LoVo (cell line): ENCODE data around the gene S100Z.
"Not testable (repeated sequence)": the region's sequence is repeated elsewhere in the genome, so short reads cannot be mapped to it uniquely, and the experiment has no call there.

Experiments
- DNase-seq: peaks from one replicate; pipeline ENCODE4 v3.0.0-alpha.2; 2016; ENCODE audit warnings: low spot score

Gene S100Z

GRCh38 chr5:76849419-76850291 lies at the start of gene S100Z:
TSS of gene S100Z (plus strand) at chr5:76850014. CDS start at chr5:76875360, 25,346 bp downstream.
- DNase-seq: peak; percentile 65

- no peak for DNase-seq
These were observed 49.2 kb upstream of the S100Z start for GRCh38 chr5:76800579-76800978.

GRCh38 chr5:76801159-76801802 lies 48.5 kb upstream of the S100Z start:
- no peak for DNase-seq

- DNase-seq: no peak
These were observed 48.0 kb upstream of the S100Z start for GRCh38 chr5:76801803-76802195.

- DNase-seq: no peak
These were observed 45.5 kb upstream of the S100Z start for GRCh38 chr5:76804266-76804665.

GRCh38 chr5:76805821-76806505 lies 43.9 kb upstream of the S100Z start:
- DNase-seq: no peak

- DNase-seq: no peak
These were observed 42.5 kb upstream of the S100Z start for GRCh38 chr5:76807296-76807695.

- no peak for DNase-seq
These were observed 41.6 kb upstream of the S100Z start for GRCh38 chr5:76808141-76808691.

- DNase-seq: no peak
These were observed 40.7 kb upstream of the S100Z start for GRCh38 chr5:76809141-76809540.

GRCh38 chr5:76810236-76810635 lies 39.6 kb upstream of the S100Z start:
- no peak for DNase-seq

- no peak for DNase-seq
These were observed 38.6 kb upstream of the S100Z start for GRCh38 chr5:76811214-76811613.

GRCh38 chr5:76812209-76812608 lies 37.6 kb upstream of the S100Z start:
- DNase-seq: not testable (repeated sequence)

GRCh38 chr5:76813982-76814562 lies 35.7 kb upstream of the S100Z start:
- no peak for DNase-seq

GRCh38 chr5:76816110-76816831 lies 33.5 kb upstream of the S100Z start:
- DNase-seq: no peak

GRCh38 chr5:76818844-76819831 lies 30.7 kb upstream of the S100Z start, which contains the start of gene F2RL1:
TSS of gene F2RL1 (plus strand) at chr5:76819030. CDS start at chr5:76819183, 153 bp downstream.
- peak; percentile 98 for DNase-seq

GRCh38 chr5:76819851-76820525 lies 29.8 kb upstream of the S100Z start:
- DNase-seq: peak; percentile 26

GRCh38 chr5:76820526-76820890 lies 29.3 kb upstream of the S100Z start:
- DNase-seq: peak; percentile 53

- no peak for DNase-seq
These were observed 28.7 kb upstream of the S100Z start for GRCh38 chr5:76821136-76821535.

- not testable (repeated sequence) for DNase-seq
These were observed 27.6 kb upstream of the S100Z start for GRCh38 chr5:76822105-76822731.
